IMR-90 (cell line): ENCODE measurements around the gene ZNRF3. TPM values are rescaled to one million over a fixed set of nuclear protein-coding genes. Genes with fewer than 3 reads are reported as not detected.

ENCODE experiments used
- ATAC-seq: fragments of 200-7000 bp; cut with Tn5 transposase; 2 replicates; pipeline ENCODE4 v1.9.1; 2020; ENCODE audit warnings: low read depth, mild to moderate bottlenecking, moderate library complexity
- BruUV-seq: library from RNA; stranded (reverse); fragments of 400-500 nt; replicated peaks from 2 replicates; lab custom pipeline; 2021; lab: Mats Ljungman, UMichigan
- CTCF ChIA-PET: fragments of 300-600 bp; formaldehyde crosslinking; extraction: SDS; loops from one replicate; lab custom pipeline; 2021; ENCODE audit warnings: antibody characterized with exemption; lab: Yijun Ruan, JAX
- POLR2A ChIA-PET: fragments of 300-600 bp; sonication (Branson Sonifier 250); formaldehyde crosslinking; loops from one replicate; lab custom pipeline; 2022; ENCODE audit warnings: antibody characterized with exemption; ENCODE audit not compliant: unreplicated experiment; lab: Charles Lee
- DNase-seq: peaks from one replicate; pipeline ENCODE4 v3.0.0; 2013
- H2AFZ ChIP-seq: replicated peaks from 2 replicates; pipeline ENCODE3; 2013; ENCODE audit warnings: low read length, mild to moderate bottlenecking; ENCODE audit not compliant: poor library complexity
- H2AK5ac ChIP-seq: 2 replicates; pipeline ENCODE4 v1.6.1; 2013; ENCODE audit warnings: low read depth, low read length, inconsistent platforms
- H2AK9ac ChIP-seq: replicated peaks from 2 replicates; pipeline ENCODE3; 2013; ENCODE audit warnings: mild to moderate bottlenecking, low read depth, low read length, moderate library complexity; ENCODE audit not compliant: poor library complexity
- H2BK120ac ChIP-seq: 2 replicates; pipeline ENCODE4 v1.6.1; 2013; ENCODE audit warnings: low read depth, low read length, inconsistent platforms
- H2BK15ac ChIP-seq: 3 replicates; pipeline ENCODE4 v1.6.1; 2013; ENCODE audit warnings: low read depth, low read length, inconsistent platforms
- H2BK20ac ChIP-seq: 2 replicates; pipeline ENCODE4 v1.6.1; 2013; ENCODE audit warnings: low read depth, mild to moderate bottlenecking, inconsistent platforms, low read length, moderate library complexity
- H2BK5ac ChIP-seq: 2 replicates; pipeline ENCODE4 v1.6.1; 2013; ENCODE audit warnings: mild to moderate bottlenecking, low read depth, low read length, inconsistent platforms; ENCODE audit not compliant: poor library complexity, severe bottlenecking
- H3K14ac ChIP-seq: replicated peaks from 2 replicates; pipeline ENCODE4 v1.6.1; 2013; ENCODE audit warnings: low read depth, low read length, inconsistent platforms
- H3K18ac ChIP-seq: 2 replicates; pipeline ENCODE4 v1.6.1; 2013; ENCODE audit warnings: low read depth, low read length, control low read depth
- H3K23ac ChIP-seq: 2 replicates; pipeline ENCODE4 v1.6.1; 2013; ENCODE audit warnings: low read depth, low read length, inconsistent platforms
- H3K27ac ChIP-seq: 2 replicates; pipeline ENCODE4 v1.5.1; 2013; ENCODE audit warnings: mild to moderate bottlenecking, control low read depth, low read length; ENCODE audit not compliant: insufficient read depth
- H3K27me3 ChIP-seq: 2 replicates; pipeline ENCODE4 v1.6.1; 2013; ENCODE audit warnings: low read length; ENCODE audit not compliant: control insufficient read depth, insufficient read depth
- H3K36me3 ChIP-seq: 2 replicates; pipeline ENCODE4 v1.6.1; 2013; ENCODE audit warnings: low read length, mixed read lengths; ENCODE audit not compliant: control insufficient read depth, insufficient read depth
- H3K4ac ChIP-seq: 2 replicates; pipeline ENCODE4 v1.6.1; 2013; ENCODE audit warnings: low read depth, low read length, inconsistent platforms
- H3K4me1 ChIP-seq: 2 replicates; pipeline ENCODE4 v1.6.1; 2013; ENCODE audit warnings: low read length, mixed read lengths; ENCODE audit not compliant: control insufficient read depth, insufficient read depth
- H3K4me2 ChIP-seq: 2 replicates; pipeline ENCODE4 v1.6.1; 2013; ENCODE audit warnings: low read depth, mild to moderate bottlenecking, control low read depth, low read length, moderate library complexity
- H3K4me3 ChIP-seq: 2 replicates; pipeline ENCODE4 v1.5.1; 2013; ENCODE audit warnings: low read depth, mild to moderate bottlenecking, control low read depth, low read length, moderate library complexity; ENCODE audit not compliant: insufficient read depth
- H3K56ac ChIP-seq: 2 replicates; pipeline ENCODE4 v1.6.1; 2013; ENCODE audit warnings: low read length, inconsistent platforms; ENCODE audit not compliant: insufficient read depth; ENCODE audit errors: extremely low read depth
- H3K79me1 ChIP-seq, 2 experiments: 2 replicates each; pipeline ENCODE4 v1.6.1; 2013; ENCODE audit warnings: low read length in 2 of 2, inconsistent platforms in 1 of 2, low read depth in 1 of 2
- H3K9ac ChIP-seq: 2 replicates; pipeline ENCODE4 v1.6.1; 2013; ENCODE audit warnings: low read depth, low read length, control low read depth
- H3K9me1 ChIP-seq: 2 replicates; pipeline ENCODE4 v1.6.1; 2013; ENCODE audit warnings: low read length, inconsistent platforms; ENCODE audit not compliant: insufficient read depth
- H3K9me3 ChIP-seq: 2 replicates; pipeline ENCODE4 v1.6.1; 2013; ENCODE audit warnings: low read length; ENCODE audit not compliant: control insufficient read depth, insufficient read depth
- H4K20me1 ChIP-seq: 2 replicates; pipeline ENCODE4 v1.6.1; 2013; ENCODE audit warnings: low read length, inconsistent platforms; ENCODE audit not compliant: insufficient read depth
- H4K5ac ChIP-seq: 2 replicates; pipeline ENCODE4 v1.6.1; 2013; ENCODE audit warnings: mild to moderate bottlenecking, low read depth, low read length, control low read depth
- H4K8ac ChIP-seq, 2 experiments: 2 replicates each; pipeline ENCODE4 v1.6.1; 2013; ENCODE audit warnings: low read depth in 2 of 2, low read length in 2 of 2, control low read depth in 1 of 2, inconsistent platforms in 1 of 2
- H4K91ac ChIP-seq: 2 replicates; pipeline ENCODE4 v1.6.1; 2013; ENCODE audit warnings: low read depth, low read length, inconsistent platforms; ENCODE audit not compliant: insufficient read depth
- CEBPB ChIP-seq: IDR thresholded peaks from 2 replicates; pipeline ENCODE4 v1.6.1; 2012; ENCODE audit warnings: low read depth, low read length, improper control_type of control experiment
- MAFK ChIP-seq: IDR thresholded peaks from 2 replicates; pipeline ENCODE4 v1.6.1; 2012; ENCODE audit warnings: low read depth, low read length, improper control_type of control experiment
- NFE2L2 ChIP-seq: fragments of 150-350 bp; IDR thresholded peaks from 2 replicates; pipeline ENCODE4 v1.6.1; 2016; ENCODE audit warnings: low read depth, mild to moderate bottlenecking, low read length
- WGBS, 2 experiments: methylation state at CpG; one replicate each; pipeline versions ENCODE4 v1.1.5 to v1.1.7; 2013; ENCODE audit warnings: missing lambda C conversion rate in 2 of 2; ENCODE audit not compliant: insufficient read length in 1 of 2; ENCODE audit errors: extremely low coverage in 2 of 2; 5-methylcytosine and 5-hydroxymethylcytosine counted together
- dilution Hi-C: fragments of 300-500 bp; cut with HindIII; formaldehyde crosslinking; loops from one replicate; pipeline ENCODE4 v1.14.3; 2018; ENCODE audit warnings: low sequenced_read_pairs; ENCODE audit not compliant: unreplicated experiment
- in situ Hi-C: fragments of 300-500 bp; cut with MboI; formaldehyde crosslinking; loops from 3 replicates; pipeline ENCODE4 v1.14.3; 2019; ENCODE audit warnings: low sequenced_read_pairs, inconsistent platforms, mixed read lengths
- intact Hi-C: fragments of 100-400 bp; cut with micrococcal nuclease; formaldehyde crosslinking; loops from 2 replicates; pipeline ENCODE4 v1.10.0; 2022
- polyA plus RNA-seq, 3 experiments: library from polyadenylated mRNA; depleted of rRNA; stranded (reverse); fragments of >200 nt; gene quantifications; 2 replicates each; pipeline ENCODE4 v1.2.3, GENCODE V29; 2012; ENCODE audit warnings: low replicate concordance in 1 of 3
- total RNA-seq: library from RNA; depleted of rRNA; stranded (reverse); fragments of >200 nt; gene quantifications from 2 replicates; pipeline ENCODE4 v1.2.3, GENCODE V29; 2012

Gene ZNRF3
- total and polyA plus RNA-seq, 2 of the 4 experiments (the other 2 are of a cell fraction): 1.4 to 2.4 TPM

DNA sequence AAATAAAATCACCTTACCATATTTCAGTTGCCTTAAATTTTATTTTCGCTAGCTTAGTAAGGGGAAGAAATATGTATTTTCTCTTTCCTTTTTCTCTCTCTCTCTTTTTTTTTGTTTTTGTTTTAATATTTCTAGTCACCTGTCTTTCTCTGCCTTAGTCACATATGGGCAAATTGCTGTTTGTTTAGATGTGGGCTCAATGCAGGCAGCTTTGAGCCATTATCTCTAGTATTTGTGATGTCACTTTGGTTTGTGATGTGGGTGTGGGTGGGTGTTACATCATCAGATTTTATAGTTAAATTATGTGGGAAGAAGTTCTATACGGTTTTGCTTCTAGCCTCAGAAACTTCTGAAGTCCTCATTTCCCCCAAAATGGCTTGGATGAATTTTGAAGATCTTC is 178.4 kb downstream of the ZNRF3 start, which contains the start of gene C22orf31:
Gene C22orf31 (minus strand): TSS at position 59 of the 400 bp plus-strand sequence. CDS start 39 bp downstream, at position 20.
- Histone ChIP-seq H3K4ac (no peak within 1 kb of the TSS), H3K4me3 (no peak within 1 kb of the TSS), H4K20me1 (no peaks in the 10 kb centered on the region), H2BK5ac (no peak within 1 kb of the TSS), H3K4me2 (no peak within 1 kb of the TSS), H3K9me3 (no peaks in the 10 kb centered on the region), H2AK9ac (peak within 1 kb of the TSS; percentile 10), H3K56ac (no peak within 1 kb of the TSS), H3K36me3 (no peaks in the 10 kb centered on the region), H3K18ac (no peak within 1 kb of the TSS), H2AFZ (no peak within 1 kb of the TSS), H3K27me3 (peaks cover 17% of the 10 kb centered on the region), H3K23ac (no peak within 1 kb of the TSS), H2BK20ac (no peak within 1 kb of the TSS), H3K9me1 (no peaks in the 10 kb centered on the region), H2BK15ac (no peak within 1 kb of the TSS), H2BK120ac (no peak within 1 kb of the TSS), H3K4me1 (no peaks in the 10 kb centered on the region), H4K5ac (no peak within 1 kb of the TSS), H2AK5ac (no peak within 1 kb of the TSS), H4K8ac (no peak within 1 kb of the TSS), H3K9ac (no peak within 1 kb of the TSS), H3K27ac (no peak within 1 kb of the TSS), H3K79me1 (no peaks in the 10 kb centered on the region), H4K91ac (no peak within 1 kb of the TSS), H3K14ac (no peak within 1 kb of the TSS)
- WGBS, 2 experiments: no CpG with 5 or more reads among the region's 2 CpGs
- intact Hi-C loops: no loop called here
- dilution Hi-C loops: no loop called here
- DNase-seq: peak; percentile 7
- BruUV-seq: no TSS peak
- ChIA-PET CTCF (no interaction called here), POLR2A (no interaction called here)
- no peak for ATAC-seq
- TF ChIP-seq NFE2L2 (no peak), CEBPB (peak; percentile 38), MAFK (no peak)
- in situ Hi-C loops: no loop called here
